Uterus (tissue), 2 donors: Measurements from ENCODE around the gene SNAPC2.

Source experiments
- POLR2A ChIP-seq, 2 donors: fragments of 450-650 bp; IDR thresholded peaks; one replicate each; pipeline ENCODE4 v1.6.1; 2016; ENCODE audit warnings: antibody characterized with exemption in 2 of 2, mild to moderate bottlenecking in 1 of 2, moderate library complexity in 1 of 2
- TF ChIP-seq, protein P1 (sequence below), 4 experiments: fragments of 200-600 bp in 2 of 4; fragments of 450-650 bp in 2 of 4; sonication (generic) in 2 of 4; IDR thresholded peaks; one replicate each; pipeline ENCODE4 v1.5.1; 2016 to 2019; ENCODE audit warnings: antibody characterized with exemption in 4 of 4, mild to moderate bottlenecking in 2 of 4, moderate library complexity in 1 of 4

DNA sequence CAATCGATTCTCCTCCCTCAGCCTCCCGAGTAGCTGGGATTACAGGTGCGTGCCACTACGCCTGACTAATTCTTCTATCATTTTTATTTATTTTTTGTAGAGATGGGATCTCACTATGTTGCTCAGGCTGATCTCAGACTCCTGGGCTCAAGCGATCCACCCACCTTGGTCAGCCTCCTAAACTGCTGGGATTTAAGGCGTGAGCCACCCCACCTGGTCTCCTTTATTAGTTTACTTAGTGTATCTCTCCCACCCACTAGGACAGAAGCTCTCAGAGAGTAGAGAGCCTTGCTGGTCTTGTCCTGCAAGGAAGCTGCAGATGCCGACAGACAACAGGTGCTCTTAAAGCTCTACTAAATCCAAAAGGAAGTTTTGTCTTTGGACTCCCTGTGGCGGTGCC is 34.3 kb upstream of the SNAPC2 start:
- TF ChIP-seq, protein P1, sequence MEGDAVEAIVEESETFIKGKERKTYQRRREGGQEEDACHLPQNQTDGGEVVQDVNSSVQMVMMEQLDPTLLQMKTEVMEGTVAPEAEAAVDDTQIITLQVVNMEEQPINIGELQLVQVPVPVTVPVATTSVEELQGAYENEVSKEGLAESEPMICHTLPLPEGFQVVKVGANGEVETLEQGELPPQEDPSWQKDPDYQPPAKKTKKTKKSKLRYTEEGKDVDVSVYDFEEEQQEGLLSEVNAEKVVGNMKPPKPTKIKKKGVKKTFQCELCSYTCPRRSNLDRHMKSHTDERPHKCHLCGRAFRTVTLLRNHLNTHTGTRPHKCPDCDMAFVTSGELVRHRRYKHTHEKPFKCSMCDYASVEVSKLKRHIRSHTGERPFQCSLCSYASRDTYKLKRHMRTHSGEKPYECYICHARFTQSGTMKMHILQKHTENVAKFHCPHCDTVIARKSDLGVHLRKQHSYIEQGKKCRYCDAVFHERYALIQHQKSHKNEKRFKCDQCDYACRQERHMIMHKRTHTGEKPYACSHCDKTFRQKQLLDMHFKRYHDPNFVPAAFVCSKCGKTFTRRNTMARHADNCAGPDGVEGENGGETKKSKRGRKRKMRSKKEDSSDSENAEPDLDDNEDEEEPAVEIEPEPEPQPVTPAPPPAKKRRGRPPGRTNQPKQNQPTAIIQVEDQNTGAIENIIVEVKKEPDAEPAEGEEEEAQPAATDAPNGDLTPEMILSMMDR (IDR thresholded peaks at IDR 0.05): no peak
- no peak for TF ChIP-seq POLR2A (IDR thresholded peaks at IDR 0.05)
